H1 (cell line): ENCODE data around the gene TBC1D30. TPM values are rescaled to one million over a fixed set of nuclear protein-coding genes. Genes with fewer than 3 reads are reported as not detected.

ENCODE experiments used
- CTCF ChIA-PET: fragments of 300-600 bp; sonication (Branson Sonifier 250); formaldehyde crosslinking; loops from one replicate; lab custom pipeline; 2021; ENCODE audit not compliant: partially characterized antibody; lab: Charles Lee
- POLR2A ChIA-PET: fragments of 300-600 bp; sonication (Branson Sonifier 250); formaldehyde crosslinking; loops from one replicate; lab custom pipeline; 2021; ENCODE audit warnings: inconsistent platforms; ENCODE audit not compliant: partially characterized antibody; lab: Charles Lee
- DNase-seq, 2 experiments: peaks; one replicate each; pipeline versions ENCODE4 v3.0.0 to v3.0.0-alpha.2; 2010 to 2022; ENCODE audit warnings: low spot score in 2 of 2, low read depth in 1 of 2, mixed read lengths in 1 of 2
- FAIRE-seq: peaks from 2 replicates; lab custom pipeline; 2011; peaks lifted over from hg19 to GRCh38; lab: Jason Lieb, UNC
- H2AFZ ChIP-seq: 2 replicates; pipeline ENCODE4 v1.8.1; 2012; ENCODE audit warnings: low read length, inconsistent platforms
- H2AK5ac ChIP-seq: 2 replicates; pipeline ENCODE4 v1.6.1; 2013; ENCODE audit warnings: low read depth, low read length
- H2BK120ac ChIP-seq: replicated peaks from 2 replicates; pipeline ENCODE3; 2013; ENCODE audit warnings: low read depth, low read length, inconsistent platforms
- H2BK12ac ChIP-seq: 2 replicates; pipeline ENCODE4 v1.6.1; 2013; ENCODE audit warnings: low read depth, low read length
- H2BK15ac ChIP-seq: 2 replicates; pipeline ENCODE4 v1.6.1; 2013; ENCODE audit warnings: low read length
- H2BK20ac ChIP-seq: 2 replicates; pipeline ENCODE4 v1.6.1; 2013; ENCODE audit warnings: low read length
- H2BK5ac ChIP-seq: 2 replicates; pipeline ENCODE4 v1.6.1; 2013; ENCODE audit warnings: low read depth, low read length
- H3K14ac ChIP-seq: 2 replicates; pipeline ENCODE4 v1.6.1; 2013; ENCODE audit warnings: inconsistent platforms; ENCODE audit not compliant: insufficient read length
- H3K18ac ChIP-seq: 2 replicates; pipeline ENCODE4 v1.6.1; 2013; ENCODE audit warnings: low read length; ENCODE audit errors: extremely low read depth
- H3K23ac ChIP-seq: 2 replicates; pipeline ENCODE4 v1.6.1; 2013; ENCODE audit warnings: inconsistent platforms; ENCODE audit not compliant: insufficient read length
- H3K23me2 ChIP-seq: 2 replicates; pipeline ENCODE4 v1.6.1; 2013; ENCODE audit warnings: low read depth, low read length
- H3K27ac ChIP-seq: 2 replicates; pipeline ENCODE4 v1.6.1; 2011; ENCODE audit warnings: low read depth, low read length, inconsistent platforms
- H3K27me3 ChIP-seq, 4 experiments: replicated peaks in 1 of 4; 1 replicate in 1 of 4; 2 replicates in 3 of 4; pipeline versions ENCODE4 v1.6.1 to v1.8.1; 2011 to 2013; ENCODE audit warnings: low read length in 3 of 4, mild to moderate bottlenecking in 3 of 4, inconsistent platforms in 2 of 4, mixed read lengths in 2 of 4, moderate library complexity in 1 of 4; ENCODE audit not compliant: control insufficient read depth in 3 of 4, insufficient read depth in 3 of 4; ENCODE audit errors: extremely low read depth in 1 of 4
- H3K36me3 ChIP-seq, 4 experiments: 2 replicates each; pipeline versions ENCODE4 v1.6.1 to v1.8.1; 2011 to 2013; ENCODE audit warnings: mild to moderate bottlenecking in 4 of 4, low read length in 3 of 4, moderate library complexity in 2 of 4, control low read depth in 1 of 4, inconsistent platforms in 1 of 4; ENCODE audit not compliant: insufficient read depth in 4 of 4, control insufficient read depth in 2 of 4
- H3K4ac ChIP-seq: replicated peaks from 2 replicates; pipeline ENCODE3; 2013; ENCODE audit warnings: low read length, low read depth, mixed read lengths, inconsistent platforms; ENCODE audit not compliant: insufficient read length
- H3K4me1 ChIP-seq, 4 experiments: replicated peaks in 1 of 4; 1 replicate in 1 of 4; 2 replicates in 3 of 4; pipeline versions ENCODE4 v1.6.1 to v1.8.1; 2011 to 2013; ENCODE audit warnings: low read length in 3 of 4, inconsistent platforms in 2 of 4, mixed read lengths in 1 of 4; ENCODE audit not compliant: insufficient read depth in 4 of 4, control insufficient read depth in 3 of 4
- H3K4me2 ChIP-seq, 2 experiments: 2 replicates each; pipeline versions ENCODE4 v1.6.1 to v1.8.1; 2011 to 2013; ENCODE audit warnings: low read depth in 2 of 2, low read length in 2 of 2, control low read depth in 1 of 2, inconsistent platforms in 1 of 2, mild to moderate bottlenecking in 1 of 2; ENCODE audit not compliant: insufficient read depth in 1 of 2
- H3K4me3 ChIP-seq, 4 experiments: fragments of 200-600, 300-600 bp in 1 of 4; sonication (generic), shearing (Covaris generic), sonication (Bioruptor Twin) in 1 of 4; 2 replicates each; pipeline versions ENCODE4 v1.5.1 to v1.8.1; 2011 to 2016; ENCODE audit warnings: low read length in 4 of 4, low read depth in 3 of 4, control low read depth in 2 of 4, inconsistent platforms in 2 of 4, mild to moderate bottlenecking in 2 of 4, mixed read lengths in 1 of 4, moderate library complexity in 1 of 4; ENCODE audit not compliant: insufficient read depth in 2 of 4; ENCODE audit errors: extremely low read depth in 1 of 4
- H3K56ac ChIP-seq: replicated peaks from 2 replicates; pipeline ENCODE3; 2013; ENCODE audit warnings: low read depth, mild to moderate bottlenecking, mixed read lengths, low read length, inconsistent platforms; ENCODE audit not compliant: insufficient read length
- H3K79me1 ChIP-seq: 2 replicates; pipeline ENCODE4 v1.6.1; 2013; ENCODE audit warnings: low read depth, low read length, control low read depth
- H3K79me2 ChIP-seq, 2 experiments: 2 replicates each; pipeline versions ENCODE4 v1.6.1 to v1.8.1; 2012 to 2013; ENCODE audit warnings: low read length in 2 of 2, mild to moderate bottlenecking in 2 of 2, inconsistent platforms in 1 of 2; ENCODE audit not compliant: insufficient read depth in 2 of 2, control insufficient read depth in 1 of 2
- H3K9ac ChIP-seq, 4 experiments: replicated peaks in 1 of 4; 1 replicate in 1 of 4; 2 replicates in 3 of 4; pipeline versions ENCODE4 v1.6.1 to v1.8.1; 2011 to 2013; ENCODE audit warnings: low read depth in 3 of 4, low read length in 3 of 4, control low read depth in 2 of 4, mild to moderate bottlenecking in 2 of 4, moderate library complexity in 2 of 4, inconsistent platforms in 1 of 4; ENCODE audit errors: extremely low read depth in 1 of 4
- H3K9me3 ChIP-seq, 2 experiments: 2 replicates each; pipeline versions ENCODE4 v1.6.1 to v1.8.1; 2012 to 2013; ENCODE audit warnings: mild to moderate bottlenecking in 2 of 2, moderate library complexity in 2 of 2, control low read depth in 1 of 2, inconsistent platforms in 1 of 2, low read depth in 1 of 2, low read length in 1 of 2, mixed read lengths in 1 of 2; ENCODE audit not compliant: insufficient read depth in 2 of 2
- H4K20me1 ChIP-seq, 2 experiments: replicated peaks in 1 of 2; 2 replicates each; pipeline versions ENCODE3 to v1.8.1; 2011 to 2013; ENCODE audit warnings: inconsistent platforms in 2 of 2, low read length in 2 of 2, mild to moderate bottlenecking in 1 of 2; ENCODE audit not compliant: insufficient read depth in 2 of 2, control insufficient read depth in 1 of 2
- H4K5ac ChIP-seq: 2 replicates; pipeline ENCODE4 v1.6.1; 2013; ENCODE audit warnings: low read length, low read depth, mixed read lengths, inconsistent platforms; ENCODE audit not compliant: insufficient read length
- H4K8ac ChIP-seq: 2 replicates; pipeline ENCODE4 v1.8.0; 2013; ENCODE audit warnings: mild to moderate bottlenecking, moderate library complexity, low read length, inconsistent platforms; ENCODE audit not compliant: insufficient read depth; ENCODE audit errors: extremely low read depth
- H4K91ac ChIP-seq: replicated peaks from 2 replicates; pipeline ENCODE3; 2013; ENCODE audit warnings: low read length, mixed read lengths, inconsistent platforms; ENCODE audit not compliant: insufficient read length
- BRCA1 ChIP-seq: IDR thresholded peaks from 2 replicates; pipeline ENCODE4 v1.6.1; 2012; ENCODE audit warnings: low read depth, low read length, improper control_type of control experiment
- CEBPB ChIP-seq: IDR thresholded peaks from 2 replicates; pipeline ENCODE4 v1.6.1; 2012; ENCODE audit warnings: low read depth, low read length
- CHD1 ChIP-seq: IDR thresholded peaks from 2 replicates; pipeline ENCODE4 v1.6.1; 2012; ENCODE audit warnings: low read depth, low read length, improper control_type of control experiment
- EGR1 ChIP-seq: IDR thresholded peaks from 2 replicates; pipeline ENCODE4 v1.6.1; 2011; ENCODE audit warnings: low read depth, low read length, borderline replicate concordance
- FOSL1 ChIP-seq: IDR thresholded peaks from 2 replicates; pipeline ENCODE4 v1.6.1; 2011; ENCODE audit warnings: mild to moderate bottlenecking, low read depth, low read length, moderate library complexity; ENCODE audit not compliant: insufficient read depth
- GTF2F1 ChIP-seq: IDR thresholded peaks from 2 replicates; pipeline ENCODE4 v1.6.1; 2012; ENCODE audit warnings: low read depth, low read length, improper control_type of control experiment, borderline replicate concordance
- JUND ChIP-seq: IDR thresholded peaks from 2 replicates; pipeline ENCODE4 v1.6.1; 2011; ENCODE audit warnings: mild to moderate bottlenecking, improper control_type of control experiment, low read length
- KDM5A ChIP-seq: fragments of 200-600 bp; IDR thresholded peaks from 2 replicates; pipeline ENCODE4 v1.7.1; 2012; ENCODE audit warnings: mild to moderate bottlenecking, low read length, inconsistent platforms, mixed read lengths
- NANOG ChIP-seq: IDR thresholded peaks from 2 replicates; pipeline ENCODE4 v1.6.1; 2011; ENCODE audit warnings: low read length, low read depth, mild to moderate bottlenecking, inconsistent platforms; ENCODE audit not compliant: insufficient read depth, poor library complexity, severe bottlenecking
- POLR2AphosphoS5 ChIP-seq: IDR thresholded peaks from 2 replicates; pipeline ENCODE4 v1.6.1; 2011; ENCODE audit warnings: low read depth, low read length
- RAD21 ChIP-seq, 2 experiments: IDR thresholded peaks in 1 of 2; conservative IDR thresholded peaks in 1 of 2; 2 replicates each; pipeline ENCODE4 v1.6.1; 2011; ENCODE audit warnings: low read depth in 2 of 2, low read length in 2 of 2, improper control_type of control experiment in 1 of 2, inconsistent platforms in 1 of 2, mild to moderate bottlenecking in 1 of 2, moderate library complexity in 1 of 2
- RBBP5 ChIP-seq: IDR thresholded peaks from 2 replicates; pipeline ENCODE4 v1.7.1; 2012; ENCODE audit warnings: low read depth, mild to moderate bottlenecking, inconsistent platforms, low read length, moderate library complexity, borderline replicate concordance
- RFX5 ChIP-seq: IDR thresholded peaks from 2 replicates; pipeline ENCODE4 v1.6.1; 2011; ENCODE audit warnings: low read depth, low read length, improper control_type of control experiment, borderline replicate concordance
- TAF7 ChIP-seq: optimal IDR thresholded peaks from 2 replicates; pipeline ENCODE3; 2011; ENCODE audit warnings: low read depth, mild to moderate bottlenecking, inconsistent platforms, low read length, moderate library complexity, borderline replicate concordance
- TCF12 ChIP-seq: IDR thresholded peaks from 2 replicates; pipeline ENCODE4 v1.6.1; 2011; ENCODE audit warnings: low read depth, mild to moderate bottlenecking, low read length
- TEAD4 ChIP-seq: IDR thresholded peaks from 2 replicates; pipeline ENCODE4 v1.6.1; 2012; ENCODE audit warnings: low read depth, low read length, inconsistent platforms, mixed read lengths
- WGBS, 2 experiments: shearing (Covaris generic) in 1 of 2; methylation state at CpG; one replicate each; pipeline versions ENCODE4 v1.1.6 to v1.1.7; 2013 to 2015; ENCODE audit warnings: low lambda C conversion rate in 2 of 2, mixed read lengths in 2 of 2, inconsistent platforms in 1 of 2, low coverage in 1 of 2, missing lambda C conversion rate in 1 of 2; ENCODE audit not compliant: insufficient replicate concordance in 2 of 2, insufficient coverage in 1 of 2, insufficient read length in 1 of 2; ENCODE audit errors: extremely low coverage in 1 of 2, missing lambda C conversion rate in 1 of 2; 5-methylcytosine and 5-hydroxymethylcytosine counted together
- polyA plus RNA-seq, 7 experiments: library from polyadenylated mRNA; depleted of rRNA in 3 of 7; stranded (reverse) in 5 of 7; unstranded in 2 of 7; fragments of >200 nt in 5 of 7; fragments of 200-250 nt in 2 of 7; gene quantifications; 1 replicate in 5 of 7; 2 replicates in 1 of 7; 4 replicates in 1 of 7; pipeline versions ENCODE4 v1.2.1 to v1.2.3, GENCODE V29; 2011 to 2013; ENCODE audit warnings: missing spikeins in 2 of 7, mixed read lengths in 2 of 7
- total RNA-seq: library from RNA; stranded (reverse); fragmentation: NEBNext Ultra II Directional; extraction: Animal tissue kit (Norgen Biotek cat#: 25700); gene quantifications from 2 replicates; pipeline ENCODE4 v1.2.1, GENCODE V29; 2021

The TBC1D30 gene
- total and polyA plus RNA-seq, 2 of the 8 experiments (the other 6 are each of a cell fraction or from before 2014, with no cell fraction given): 2.8 to 5.5 TPM

GRCh38 chr12:64895526-64895925 lies 71.1 kb downstream of the TBC1D30 start:
- no peak overlapping the region for H2BK120ac ChIP-seq
- 88% methylated on average over 5 of the region's 5 CpGs; no CpG with 5 or more reads in 1 of the 2 experiments for WGBS, 2 experiments
- H4K8ac ChIP-seq: no peak overlapping the region
- H3K56ac ChIP-seq: no peak overlapping the region
- H3K4me2 ChIP-seq: no peak overlapping the region
- no peaks in the 10 kb centered on the region for H3K27me3 ChIP-seq
- H4K91ac ChIP-seq: no peak overlapping the region
- no peaks in the 10 kb centered on the region for H3K4me1 ChIP-seq
- H3K14ac ChIP-seq: no peak overlapping the region
- no peak overlapping the region for H2AK5ac ChIP-seq
- CTCF ChIA-PET: interaction anchor here (0.5 to 7.0 kb wide), 6 partner anchors 28 to 226 kb away, joined by 3 to 74 read pairs (median 8); partner anchors contain the start of gene WIF1
- no peak overlapping the region for H3K9ac ChIP-seq
- no peak overlapping the region for H4K5ac ChIP-seq
- H2AFZ ChIP-seq: no peak overlapping the region
- H2BK12ac ChIP-seq: no peak overlapping the region
- no peaks in the 10 kb centered on the region for H3K9me3 ChIP-seq
- H3K79me2 ChIP-seq: no peaks in the 10 kb centered on the region
- H3K4me3 ChIP-seq: no peak overlapping the region
- no peak overlapping the region for H3K18ac ChIP-seq
- H3K27ac ChIP-seq: no peak overlapping the region
- POLR2A ChIA-PET: no interaction called here
- no peak overlapping the region for H2BK5ac ChIP-seq
- no peaks in the 10 kb centered on the region for H3K23me2 ChIP-seq
- no peak overlapping the region for H3K4ac ChIP-seq
- H3K36me3 ChIP-seq: no peaks in the 10 kb centered on the region
- no peak overlapping the region for H3K23ac ChIP-seq
- FAIRE-seq (no peak), DNase-seq (no peak)
- H3K79me1 ChIP-seq: no peaks in the 10 kb centered on the region
- H2BK20ac ChIP-seq: no peak overlapping the region
- no peaks in the 10 kb centered on the region for H4K20me1 ChIP-seq
- no peak overlapping the region for H2BK15ac ChIP-seq
- TF ChIP-seq RBBP5: no peak
- no peak for TF ChIP-seq KDM5A
- TF ChIP-seq NANOG: no peak
- no peak for TF ChIP-seq FOSL1
- no peak for TF ChIP-seq EGR1
- TF ChIP-seq BRCA1: no peak
- no peak for TF ChIP-seq RFX5
- no peak for TF ChIP-seq TEAD4
- TF ChIP-seq CEBPB: no peak
- TF ChIP-seq POLR2AphosphoS5: no peak
- no peak for TF ChIP-seq JUND
- no peak for TF ChIP-seq CHD1
- no peak for TF ChIP-seq TCF12
- TF ChIP-seq GTF2F1: no peak
- TF ChIP-seq RAD21 (IDR thresholded peaks at IDR 0.05 in 1 of 2, conservative IDR thresholded peaks at IDR 0.05 in 1 of 2; ENCODE audit: low read depth in 2 of 2, low read length in 2 of 2): no peak
- no peak for TF ChIP-seq TAF7
